Testis (tissue), 2 donors: Measurements from ENCODE around the gene SLC26A9.

ENCODE experiments used
- POLR2A ChIP-seq: fragments of 450-650 bp; IDR thresholded peaks from one replicate; pipeline ENCODE4 v1.6.1; 2017; ENCODE audit warnings: antibody characterized with exemption, mild to moderate bottlenecking, moderate library complexity
- TF ChIP-seq, protein P1 (sequence below), 3 experiments: fragments of 450-650 bp in 2 of 3; fragments of 200-600 bp in 1 of 3; sonication (generic) in 1 of 3; IDR thresholded peaks; one replicate each; pipeline ENCODE4 v1.5.1; 2016 to 2019; ENCODE audit warnings: antibody characterized with exemption in 3 of 3, mild to moderate bottlenecking in 2 of 3, moderate library complexity in 1 of 3

GRCh38 chr1:205940710-205941109 is 2.5 kb downstream of the SLC26A9 start:
- TF ChIP-seq, protein P1, sequence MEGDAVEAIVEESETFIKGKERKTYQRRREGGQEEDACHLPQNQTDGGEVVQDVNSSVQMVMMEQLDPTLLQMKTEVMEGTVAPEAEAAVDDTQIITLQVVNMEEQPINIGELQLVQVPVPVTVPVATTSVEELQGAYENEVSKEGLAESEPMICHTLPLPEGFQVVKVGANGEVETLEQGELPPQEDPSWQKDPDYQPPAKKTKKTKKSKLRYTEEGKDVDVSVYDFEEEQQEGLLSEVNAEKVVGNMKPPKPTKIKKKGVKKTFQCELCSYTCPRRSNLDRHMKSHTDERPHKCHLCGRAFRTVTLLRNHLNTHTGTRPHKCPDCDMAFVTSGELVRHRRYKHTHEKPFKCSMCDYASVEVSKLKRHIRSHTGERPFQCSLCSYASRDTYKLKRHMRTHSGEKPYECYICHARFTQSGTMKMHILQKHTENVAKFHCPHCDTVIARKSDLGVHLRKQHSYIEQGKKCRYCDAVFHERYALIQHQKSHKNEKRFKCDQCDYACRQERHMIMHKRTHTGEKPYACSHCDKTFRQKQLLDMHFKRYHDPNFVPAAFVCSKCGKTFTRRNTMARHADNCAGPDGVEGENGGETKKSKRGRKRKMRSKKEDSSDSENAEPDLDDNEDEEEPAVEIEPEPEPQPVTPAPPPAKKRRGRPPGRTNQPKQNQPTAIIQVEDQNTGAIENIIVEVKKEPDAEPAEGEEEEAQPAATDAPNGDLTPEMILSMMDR (IDR thresholded peaks at IDR 0.05): no peak
- no peak for TF ChIP-seq POLR2A
